Measurements from ENCODE around the gene HEG1.

Gene HEG1

GRCh38 chr3:124939661-124940060 is 116.1 kb downstream of the HEG1 start:
- no peak for DNase-seq

- no peak for DNase-seq
Measured at GRCh38 chr3:124938896-124939295, 116.9 kb downstream of the HEG1 start.

GRCh38 chr3:124937049-124937448 is 118.7 kb downstream of the HEG1 start:
- no peak for DNase-seq

- no peak for DNase-seq
Measured at GRCh38 chr3:124935794-124936542, 119.8 kb downstream of the HEG1 start.

DNA sequence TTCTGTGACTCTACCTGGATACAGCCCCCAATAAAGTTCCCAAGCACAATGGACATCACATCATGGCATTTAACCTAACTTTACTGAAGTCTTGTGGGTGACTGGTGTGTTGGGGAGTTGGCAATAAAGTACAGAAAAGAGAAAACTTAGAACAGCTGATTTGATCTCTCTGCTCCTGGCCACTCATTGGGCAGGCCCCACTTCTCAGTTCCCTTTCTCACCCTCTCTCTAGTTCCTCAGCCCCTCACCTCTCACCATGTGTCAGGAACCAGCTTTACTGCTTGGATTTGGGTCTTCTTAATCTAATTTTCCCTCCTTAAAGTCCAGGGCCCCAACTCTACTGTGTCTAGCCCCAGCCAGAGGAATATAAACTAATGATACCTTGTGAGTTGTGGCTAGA is 120.5 kb downstream of the HEG1 start:
- DNase-seq = no peak

DNA sequence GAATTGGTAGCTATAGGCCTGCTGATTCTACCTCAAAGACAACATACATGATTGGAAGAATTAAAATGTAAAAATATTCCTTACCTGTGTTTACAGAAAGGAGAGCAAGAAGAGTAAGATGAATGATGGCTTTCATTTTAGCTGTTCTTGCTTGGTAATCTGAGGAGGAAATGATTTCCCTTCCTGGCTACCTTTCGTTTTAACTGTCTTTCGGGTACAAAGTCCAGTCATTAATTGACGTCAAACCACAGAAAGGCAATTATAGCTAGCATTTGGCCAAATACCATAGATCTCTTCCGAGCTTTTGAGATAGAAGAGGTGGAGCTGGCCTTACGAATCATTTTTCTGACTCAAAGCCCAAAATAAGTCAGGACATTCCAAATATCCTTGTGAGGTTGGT is 121.2 kb downstream of the HEG1 start, which contains the start of gene MUC13:
Gene MUC13 (minus strand): TSS at position 175 of the 400 bp plus-strand sequence. CDS start 39 bp downstream, at position 136.
- no peak for DNase-seq

- peak; percentile 35 for DNase-seq
Measured at GRCh38 chr3:124928333-124929202, 127.2 kb downstream of the HEG1 start.

DNA sequence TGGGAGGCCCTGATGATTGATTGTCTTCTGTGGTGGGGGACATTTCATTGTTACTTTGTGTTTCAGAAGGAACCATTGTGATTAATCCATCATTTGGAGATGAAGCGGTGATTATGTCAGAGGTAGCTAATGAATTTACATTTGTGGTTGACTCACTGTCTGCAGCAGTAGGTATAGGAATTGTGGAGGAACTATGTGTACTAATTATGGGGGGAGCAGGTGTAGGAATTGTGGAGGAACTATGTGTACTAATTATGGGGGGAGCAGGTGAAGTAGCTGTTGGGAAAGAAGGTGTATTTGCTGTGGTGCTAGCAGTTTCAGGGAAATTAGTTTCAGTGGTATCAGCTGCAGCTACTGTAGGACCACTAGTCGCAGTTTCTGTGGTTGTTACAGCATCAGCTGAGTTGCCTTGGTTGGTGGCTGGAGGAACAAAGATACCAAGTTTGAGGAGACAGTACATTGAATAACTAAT is 128.2 kb downstream of the HEG1 start:
- no peak for DNase-seq

DNA sequence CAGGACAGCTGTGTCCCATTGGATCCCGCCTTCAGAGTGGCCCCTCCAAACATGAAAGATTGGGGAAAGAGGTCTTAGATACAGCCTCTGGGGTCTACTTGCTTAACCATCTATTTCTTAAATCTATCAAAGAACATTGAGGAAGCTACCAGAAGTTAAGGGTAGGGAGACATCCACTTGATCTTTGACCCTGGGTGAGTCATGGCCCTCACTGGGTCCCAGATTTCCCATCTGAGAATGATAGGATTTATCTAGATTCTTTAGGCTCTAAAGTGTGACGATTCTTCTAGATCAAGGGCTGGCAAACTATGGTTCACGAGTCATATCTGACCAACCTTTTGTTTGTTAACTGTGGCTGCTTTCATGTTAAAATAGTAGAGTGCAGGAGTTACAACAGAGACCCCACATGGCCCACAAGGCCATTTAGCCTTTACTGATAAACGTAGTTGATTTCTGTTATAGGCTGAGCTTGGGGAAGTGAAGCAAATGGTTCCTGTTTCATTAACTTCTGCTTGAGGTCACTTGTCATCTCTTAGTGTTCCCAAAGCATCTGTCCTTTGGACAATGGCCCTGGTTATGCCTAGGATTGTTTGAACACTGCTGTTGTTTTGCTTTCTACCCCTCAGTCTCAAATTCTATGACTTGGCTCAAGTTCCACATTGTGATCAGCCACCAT is 129.2 kb downstream of the HEG1 start:
- DNase-seq = no peak

DNA sequence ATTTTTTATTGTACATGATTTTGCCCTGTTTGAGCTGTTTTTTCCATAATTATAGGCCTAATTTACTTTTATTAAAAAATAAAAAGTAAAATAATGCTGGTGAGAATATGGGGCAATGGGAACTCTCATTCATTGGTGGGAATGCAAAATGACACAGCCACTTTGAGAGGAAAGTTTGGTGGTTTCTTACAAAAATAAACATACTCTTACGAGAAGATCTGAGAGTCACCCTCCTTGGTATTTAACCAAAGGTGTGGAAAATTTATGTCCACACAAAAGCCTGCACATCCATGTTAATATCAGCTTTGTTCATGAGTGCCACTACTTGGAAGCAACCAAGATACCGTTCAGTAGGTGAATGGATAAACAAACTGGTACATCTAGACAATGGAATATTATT is 131.1 kb downstream of the HEG1 start:
- no peak for DNase-seq

GRCh38 chr3:124923833-124924232 is 132.0 kb downstream of the HEG1 start:
- DNase-seq = no peak

GRCh38 chr3:124920718-124921117 is 135.1 kb downstream of the HEG1 start:
- DNase-seq = no peak

DNA sequence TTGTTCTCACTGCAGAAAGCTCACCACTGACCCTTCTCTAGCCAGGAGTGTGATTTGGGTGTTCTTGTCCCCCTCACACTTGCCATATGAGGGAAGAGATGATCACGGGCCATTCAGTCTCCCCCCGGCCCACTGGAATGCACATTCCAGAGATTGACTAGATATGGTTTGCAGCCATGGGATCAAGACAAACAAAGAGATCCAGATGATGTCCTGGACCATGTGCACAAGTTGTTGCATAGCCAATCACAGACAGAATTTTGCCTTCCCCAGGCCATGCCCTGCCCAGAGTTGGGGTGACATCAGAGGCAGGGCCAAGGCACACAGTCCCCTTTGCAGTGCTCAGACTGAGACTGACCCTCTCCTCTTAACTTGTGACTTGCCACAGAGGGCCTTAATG is 136.0 kb downstream of the HEG1 start:
- no peak for DNase-seq

GRCh38 chr3:124918524-124918923 is 137.3 kb downstream of the HEG1 start:
- no peak for DNase-seq

DNA sequence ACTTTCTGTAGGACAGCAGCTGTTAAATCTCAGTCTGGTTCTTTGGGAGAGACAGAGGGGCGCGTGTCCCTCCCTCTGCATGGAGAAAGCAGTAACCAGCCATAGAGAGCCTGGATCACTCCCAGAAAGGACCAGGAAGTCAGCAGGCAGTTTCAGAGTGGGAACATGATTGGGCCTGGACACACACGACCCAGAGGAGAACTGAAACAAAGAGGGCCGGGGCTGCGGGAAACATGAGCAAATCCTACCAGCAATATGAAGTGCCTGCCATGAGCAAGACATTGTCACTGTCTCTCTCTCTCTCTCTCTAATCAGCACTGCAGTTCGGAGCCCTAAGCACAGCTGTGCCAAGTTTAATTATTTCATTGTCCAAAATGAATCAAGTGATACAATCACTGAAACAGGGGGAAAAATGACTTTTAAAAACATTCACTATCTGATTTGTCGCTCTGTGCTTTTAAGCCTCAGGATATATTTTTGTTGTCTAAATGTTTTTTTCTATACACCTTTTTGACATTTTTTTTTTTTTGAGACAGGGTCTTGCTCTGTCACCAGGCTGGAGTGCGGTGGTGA is 138.9 kb downstream of the HEG1 start:
- DNase-seq = no peak

All from KG1 (cell line).